GM15510 (cell line): ENCODE measurements around the gene LHFPL2.

Experiments
- POLR2A ChIP-seq: IDR thresholded peaks from 3 replicates; pipeline ENCODE4 v1.6.1; 2011; ENCODE audit warnings: borderline replicate concordance; ENCODE audit not compliant: insufficient read length; ENCODE audit errors: extremely low read depth

Gene LHFPL2

DNA sequence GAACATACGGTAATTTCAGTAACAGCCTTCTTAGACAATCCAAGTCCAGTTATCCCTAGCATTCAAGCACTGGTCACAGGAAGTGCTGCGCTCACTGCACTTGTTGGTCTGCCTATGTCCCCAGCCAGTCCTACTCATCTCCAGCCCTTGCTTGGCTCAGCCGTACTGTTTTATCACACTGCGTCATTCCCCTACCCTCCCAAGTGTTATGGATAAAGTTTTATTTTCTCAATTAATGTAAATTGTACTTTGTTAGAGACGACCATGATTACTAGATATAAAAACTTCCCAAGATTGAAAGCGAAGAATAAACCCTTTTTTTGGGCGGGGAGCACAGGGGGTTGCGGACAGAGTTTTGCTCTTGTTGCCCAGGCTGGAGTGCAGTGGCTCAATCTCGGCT is 49.6 kb downstream of the LHFPL2 start:
- no peak for TF ChIP-seq POLR2A

DNA sequence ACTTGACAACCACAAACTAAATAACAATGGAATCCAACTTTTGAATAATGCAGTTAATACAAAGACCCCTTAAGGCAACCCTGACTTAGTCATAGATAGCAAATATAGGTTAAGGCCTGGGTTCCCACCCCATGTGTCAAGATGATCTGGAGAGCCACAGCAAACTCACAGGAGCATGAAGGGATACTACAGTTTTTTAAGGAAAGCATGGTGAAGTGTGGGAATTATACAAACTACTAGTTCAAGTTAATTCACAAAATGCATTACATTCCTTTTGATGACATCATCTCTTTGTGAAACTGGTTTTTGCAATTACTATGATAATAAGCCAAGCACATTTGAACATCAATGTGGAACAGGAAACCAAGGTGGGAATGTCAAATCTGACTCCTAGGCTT is 50.6 kb downstream of the LHFPL2 start:
- TF ChIP-seq POLR2A, result no peak

- TF ChIP-seq POLR2A, result no peak
Measured at GRCh38 chr5:78597068-78597973, 51.3 kb downstream of the LHFPL2 start.

DNA sequence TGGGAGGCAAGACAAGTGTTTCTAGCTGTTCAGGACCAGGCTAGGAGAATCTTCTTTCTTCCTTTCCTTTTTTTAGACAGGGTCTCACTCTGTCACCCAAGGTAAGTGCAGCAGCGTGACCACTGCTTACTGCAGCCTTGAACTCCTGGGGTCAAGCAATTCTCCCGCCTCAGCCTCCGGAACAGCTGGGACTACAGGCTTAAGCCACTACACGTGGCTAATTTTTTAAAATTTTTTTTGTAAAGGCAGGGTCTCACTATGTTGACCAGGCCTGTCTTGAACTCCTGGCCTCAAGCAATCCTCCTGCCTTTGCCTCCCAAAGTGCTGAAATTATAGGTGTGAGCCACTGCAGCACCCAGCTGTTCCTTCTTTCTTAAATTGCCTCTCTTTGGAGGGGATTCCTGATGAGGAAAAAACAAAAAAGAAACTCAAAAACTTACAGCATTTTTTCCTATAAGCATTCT is 53.1 kb downstream of the LHFPL2 start:
- TF ChIP-seq POLR2A, result no peak

DNA sequence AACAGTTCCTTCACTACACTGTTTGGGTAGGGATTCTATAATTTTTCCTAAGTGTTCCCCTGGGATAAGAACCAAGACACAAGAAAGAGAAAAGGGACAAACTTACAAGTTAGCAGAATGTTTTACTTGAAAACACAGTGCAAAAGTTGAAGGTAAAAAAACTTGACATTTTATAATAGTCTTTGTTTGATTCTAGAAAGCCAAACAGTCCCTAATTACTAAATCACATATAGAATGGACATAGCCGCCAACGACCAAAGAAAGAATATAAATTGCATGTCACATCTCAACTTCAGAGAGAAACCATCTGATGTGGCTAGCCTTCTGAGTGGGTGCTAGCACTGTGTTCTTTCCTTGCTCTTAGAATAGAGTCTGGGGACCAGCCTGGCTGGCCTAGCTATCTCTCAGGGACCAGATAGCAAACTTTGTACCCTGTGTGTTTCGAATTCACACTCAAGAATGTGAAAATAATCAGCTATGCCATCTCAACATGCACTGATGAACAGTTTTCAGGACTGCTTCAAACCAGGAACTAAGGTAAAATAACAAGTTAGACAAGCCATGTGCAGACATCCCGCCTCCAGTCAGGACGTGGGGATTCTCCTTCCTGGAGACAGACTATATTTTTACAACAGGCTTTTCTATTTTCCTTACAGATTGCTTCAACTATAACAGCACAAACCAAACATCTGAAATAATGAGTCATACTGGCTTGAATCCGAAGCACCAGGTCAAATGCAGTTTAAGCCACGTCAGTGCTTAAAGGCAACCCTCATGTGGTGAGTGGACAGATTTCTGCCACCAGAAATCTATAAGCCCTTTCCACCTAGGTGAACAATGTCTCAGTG is 53.7 kb downstream of the LHFPL2 start:
- TF ChIP-seq POLR2A, result no peak

DNA sequence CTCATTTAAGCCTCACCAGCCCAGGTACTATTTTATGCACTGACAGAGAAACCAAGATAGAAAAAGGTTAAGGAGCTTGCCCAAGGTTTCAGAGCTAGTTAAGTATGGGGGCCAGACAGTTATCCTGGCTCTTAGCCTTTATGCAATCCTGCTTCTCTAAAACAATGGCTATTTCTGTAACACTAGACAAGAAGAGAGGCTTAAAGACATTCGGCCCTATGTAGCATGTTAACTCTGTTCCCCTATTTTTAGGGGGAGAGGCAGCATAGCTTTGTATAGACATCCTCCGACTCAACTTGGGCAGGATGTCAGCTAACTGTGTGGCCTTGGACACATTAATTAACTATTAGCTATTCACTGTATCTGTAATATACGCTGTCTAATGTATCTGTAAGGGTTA is 54.6 kb downstream of the LHFPL2 start:
- no peak for TF ChIP-seq POLR2A

- no peak for TF ChIP-seq POLR2A
Measured at GRCh38 chr5:78593465-78593864, 55.1 kb downstream of the LHFPL2 start.

DNA sequence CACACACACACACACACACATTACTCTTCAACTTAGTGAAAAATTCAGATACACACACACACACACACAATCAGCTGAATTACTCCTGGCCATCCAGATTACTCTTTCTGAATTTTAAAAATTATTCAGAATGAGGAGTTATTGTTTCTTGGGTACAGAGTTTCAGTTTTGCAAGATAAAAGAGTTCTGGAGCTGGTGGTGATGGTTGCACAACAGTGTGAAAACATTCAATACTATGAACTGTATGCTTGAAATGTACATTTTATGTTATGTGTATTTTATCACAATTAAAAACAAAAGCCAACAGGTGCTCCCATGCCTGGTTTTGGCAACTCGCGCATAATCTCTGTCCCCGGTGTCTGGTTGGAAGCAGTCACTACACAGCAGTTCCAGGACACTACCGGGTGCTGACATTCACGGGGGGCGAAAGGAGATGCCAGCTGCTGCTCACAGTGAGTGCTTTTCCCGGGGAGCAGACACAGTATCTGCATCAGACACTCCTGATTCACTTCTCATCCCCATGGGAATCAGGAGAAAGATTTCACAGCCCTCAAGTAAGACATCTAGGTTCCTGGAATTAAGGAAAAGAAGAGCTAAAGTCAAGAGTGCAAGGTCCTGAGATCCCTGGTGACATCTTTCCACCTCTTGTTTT is 55.7 kb downstream of the LHFPL2 start:
- no peak for TF ChIP-seq POLR2A

GRCh38 chr5:78591972-78592700 is 56.4 kb downstream of the LHFPL2 start:
- TF ChIP-seq POLR2A, result no peak

DNA sequence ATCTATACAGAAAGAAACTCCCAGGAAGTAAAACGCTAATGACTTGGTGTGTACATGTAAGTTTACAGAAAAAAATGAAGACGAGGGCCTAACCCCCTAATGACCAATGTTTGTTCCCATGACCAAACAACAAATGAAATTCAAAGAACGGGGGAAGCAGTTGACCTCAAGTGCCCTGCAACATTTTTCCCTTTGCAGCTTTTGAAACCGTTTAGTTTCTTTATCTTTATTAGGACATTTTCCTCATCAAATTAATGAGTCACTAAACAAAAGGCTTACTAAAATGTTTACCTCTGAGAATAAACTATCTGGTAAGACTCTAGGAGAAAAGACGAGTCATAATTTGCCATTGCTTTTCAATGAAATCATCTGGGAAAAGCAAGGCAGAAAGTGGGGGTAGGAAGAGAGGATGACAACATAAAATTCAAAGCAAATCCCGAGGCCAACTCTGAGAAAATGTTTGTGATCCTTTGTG is 57.4 kb downstream of the LHFPL2 start:
- no peak for TF ChIP-seq POLR2A

- TF ChIP-seq POLR2A, result no peak
Measured at GRCh38 chr5:78589923-78590322, 58.6 kb downstream of the LHFPL2 start.

DNA sequence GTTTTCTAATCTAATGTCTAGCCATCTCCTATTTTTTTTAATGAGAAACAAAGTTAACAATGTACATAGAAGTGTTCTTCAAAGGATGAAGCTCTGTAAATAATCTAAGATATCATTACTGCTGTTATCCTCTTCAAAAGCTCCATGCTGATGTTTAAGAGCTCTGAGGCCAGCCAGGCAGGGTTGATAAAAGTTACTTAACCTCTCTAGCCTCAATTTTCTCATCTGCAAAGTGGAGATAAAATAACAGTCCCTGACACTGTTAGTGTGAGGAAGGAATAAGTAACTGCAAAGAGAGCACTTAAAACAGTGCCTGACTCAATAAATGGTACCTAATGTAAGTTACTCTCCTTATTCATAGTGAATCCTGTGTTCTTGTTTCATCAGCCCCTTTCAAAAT is 60.1 kb downstream of the LHFPL2 start:
- no peak for TF ChIP-seq POLR2A

DNA sequence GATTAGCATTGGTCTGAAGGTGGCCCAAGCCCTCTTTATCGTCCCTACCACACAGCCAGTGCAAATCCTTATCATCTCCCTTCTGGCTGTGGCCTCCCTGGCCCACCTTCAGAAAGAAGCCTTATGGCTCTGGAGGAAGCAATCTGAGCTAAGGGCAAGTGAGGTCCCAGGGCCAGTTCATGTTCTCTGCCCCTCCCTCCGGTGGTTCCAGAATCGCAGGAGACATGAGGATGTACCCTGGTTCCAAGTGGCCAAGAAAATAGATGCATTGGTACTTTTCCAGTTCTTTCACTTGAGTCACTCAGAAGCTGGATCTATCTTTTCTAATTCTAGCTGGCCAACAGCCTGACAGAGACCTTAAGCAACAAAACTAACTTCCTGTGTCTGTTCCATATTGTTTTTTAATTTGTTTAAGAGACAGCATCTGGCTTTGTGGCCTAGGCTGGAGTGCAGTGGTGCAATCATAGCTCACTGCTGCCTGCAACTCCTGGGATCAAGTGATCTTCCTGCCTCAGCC is 60.7 kb downstream of the LHFPL2 start:
- TF ChIP-seq POLR2A, result no peak

DNA sequence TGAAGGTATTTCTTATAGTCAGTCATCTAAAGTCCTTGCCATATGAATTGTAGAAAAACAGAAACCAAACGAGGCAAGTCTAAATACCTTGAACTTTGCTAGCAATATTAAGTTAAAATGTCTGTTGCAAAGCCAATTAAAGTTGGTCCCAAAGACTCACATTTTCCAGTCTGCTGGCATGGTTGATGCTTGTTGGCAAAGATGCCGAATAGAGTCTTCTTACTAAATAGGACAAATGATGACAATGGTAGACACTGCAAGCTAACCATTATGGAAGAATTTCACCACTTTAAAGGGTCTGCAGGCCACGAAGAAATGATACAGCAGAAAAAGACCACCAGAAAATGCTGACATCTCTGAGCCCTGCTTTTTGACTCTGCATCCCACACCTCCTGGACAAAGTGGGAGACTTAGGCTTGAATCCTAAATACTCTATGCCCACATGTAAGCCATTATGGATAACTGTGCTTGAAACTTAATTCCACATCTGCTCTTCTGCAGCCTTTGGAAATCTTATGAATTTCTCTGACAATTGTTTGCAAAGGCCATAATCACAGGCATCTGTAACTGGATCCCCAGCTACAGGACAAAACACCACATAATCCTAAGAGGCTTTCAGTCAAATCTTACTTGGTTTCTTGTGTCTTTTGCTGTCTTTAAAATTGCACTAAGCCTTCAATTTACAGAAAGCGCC is 61.3 kb downstream of the LHFPL2 start:
- no peak for TF ChIP-seq POLR2A

- no peak for TF ChIP-seq POLR2A
Measured at GRCh38 chr5:78586251-78586650, 62.3 kb downstream of the LHFPL2 start.
